HG02852 (cell line): Measurements from ENCODE around the gene D2HGDH.
"Not testable (repeated sequence)": the region's sequence is repeated elsewhere in the genome, so short reads cannot be mapped to it uniquely, and the experiment has no call there.

Experiments
- ATAC-seq: cut with Tn5 transposase; IDR thresholded peaks from one replicate; pipeline ENCODE4 v1.9.1; 2021; ENCODE audit warnings: mild to moderate bottlenecking, moderate library complexity; ENCODE audit not compliant: unreplicated experiment

Gene D2HGDH

DNA sequence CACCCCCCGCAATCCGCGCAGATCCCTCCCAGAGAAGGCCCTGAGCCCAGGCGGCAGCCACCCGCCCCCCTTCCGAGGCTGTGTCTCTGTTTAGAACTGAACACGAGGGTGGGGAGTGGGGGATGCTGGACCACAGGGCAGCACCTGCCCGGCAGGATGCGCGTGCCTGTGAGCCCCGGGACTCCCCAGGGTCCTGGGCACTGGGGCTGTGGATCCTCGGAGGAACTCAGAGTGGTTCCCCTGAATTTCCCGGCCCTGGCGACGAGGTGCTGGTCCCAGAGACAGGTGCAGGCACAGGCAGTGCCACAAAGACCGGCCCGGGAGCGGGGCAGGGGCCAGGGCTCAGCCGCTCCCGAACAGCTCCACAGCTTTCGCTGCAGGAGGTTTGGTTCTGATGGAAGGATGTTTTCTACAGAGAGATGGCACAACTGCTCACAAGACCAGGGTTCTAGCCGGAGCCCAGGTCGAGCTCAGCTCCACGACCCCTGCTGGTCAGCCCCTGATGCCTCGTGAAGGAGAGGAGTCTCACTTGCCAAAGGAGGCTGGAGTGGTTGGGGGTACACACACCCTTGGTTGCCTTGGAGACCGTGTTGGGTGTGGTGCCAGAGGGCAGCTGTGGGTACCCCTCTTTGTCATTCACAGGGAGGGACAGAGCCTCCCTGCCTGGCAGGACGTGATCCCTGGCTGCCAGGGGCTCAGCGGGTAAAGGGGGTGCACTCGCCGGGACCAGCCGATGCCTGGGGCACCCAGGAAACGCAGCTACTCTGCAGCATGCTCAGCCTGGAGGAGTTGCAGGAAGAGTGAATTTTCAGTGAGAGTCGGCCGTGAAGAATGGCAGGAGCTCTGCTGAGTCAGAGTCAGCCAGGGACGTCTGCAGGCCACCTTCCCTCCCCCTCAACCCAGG, 70.1 kb downstream of the D2HGDH start:
- ATAC-seq, result no peak

- ATAC-seq, result not testable (repeated sequence)
Observed at GRCh38 chr2:241806217-241806616, 71.8 kb downstream of the D2HGDH start.

DNA sequence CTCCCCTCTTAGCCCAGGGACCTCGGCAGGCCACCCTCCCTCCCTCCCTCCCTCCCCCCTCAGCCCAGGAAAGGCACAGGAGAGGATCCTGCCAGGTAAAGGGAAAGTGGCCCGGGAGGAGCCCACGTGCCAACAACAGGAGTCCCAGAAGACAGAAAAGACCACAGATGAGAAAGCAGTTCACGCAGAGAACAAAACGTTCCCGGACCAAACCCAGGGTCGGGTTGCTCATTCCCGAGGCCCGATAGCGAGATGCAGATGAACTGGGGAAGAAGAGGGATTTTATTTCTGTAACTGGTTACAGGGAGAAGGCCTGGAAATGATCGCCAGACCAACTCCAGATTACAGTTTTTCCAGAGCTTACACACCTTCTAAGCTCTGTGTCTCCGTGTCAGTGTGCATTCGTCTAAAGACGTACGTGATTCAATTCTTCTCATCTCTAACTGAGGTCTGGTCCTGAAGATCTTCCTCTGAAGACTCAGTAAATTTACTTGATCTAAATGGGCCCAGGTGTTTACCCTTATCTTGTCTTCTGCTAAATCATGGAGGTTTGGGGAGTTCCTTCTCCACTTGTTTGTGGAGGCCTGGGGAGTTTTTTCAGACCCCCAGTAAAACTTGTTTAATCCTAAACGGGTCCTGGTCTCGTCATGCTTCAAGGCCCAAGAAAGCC, 73.8 kb downstream of the D2HGDH start:
- ATAC-seq, result no peak

DNA sequence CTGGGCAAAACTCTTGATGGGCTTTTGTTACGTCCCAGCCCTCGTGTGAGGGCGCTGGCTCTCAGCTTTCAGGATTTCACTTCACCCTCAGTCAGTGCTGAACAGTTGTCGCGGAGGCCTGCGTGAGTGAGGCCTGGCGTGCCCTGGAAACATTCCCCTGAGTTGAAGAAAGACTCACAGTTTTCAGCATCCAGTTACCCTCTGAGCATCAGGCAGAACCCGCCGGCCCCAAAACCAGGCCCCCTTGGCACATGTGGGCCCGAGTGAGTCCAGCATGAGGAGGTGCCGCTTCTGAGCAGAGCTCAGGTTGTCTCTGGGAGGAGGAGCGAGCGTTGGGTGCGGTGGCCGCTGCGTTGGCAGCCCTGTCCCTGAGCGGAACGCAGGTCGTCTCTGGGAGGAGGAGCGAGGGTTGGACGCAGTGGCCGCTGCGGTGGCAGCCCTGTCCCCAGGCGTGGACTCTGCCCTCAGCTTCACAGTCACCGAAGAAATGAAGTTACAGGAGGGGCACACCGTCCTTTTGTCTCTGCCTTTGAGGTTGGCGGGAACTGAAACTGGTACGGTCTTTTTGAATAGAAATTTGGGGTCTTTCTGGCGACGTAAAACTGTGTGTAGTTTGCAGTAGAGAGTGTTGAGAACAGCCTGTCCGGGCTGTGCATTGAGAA, 74.4 kb downstream of the D2HGDH start, which contains the start of gene NEU4:
TSS of gene NEU4 (plus strand) at position 473 of the 662 bp plus-strand sequence. CDS start 5,292 bp downstream, outside the sequence.
- no peak for ATAC-seq

DNA sequence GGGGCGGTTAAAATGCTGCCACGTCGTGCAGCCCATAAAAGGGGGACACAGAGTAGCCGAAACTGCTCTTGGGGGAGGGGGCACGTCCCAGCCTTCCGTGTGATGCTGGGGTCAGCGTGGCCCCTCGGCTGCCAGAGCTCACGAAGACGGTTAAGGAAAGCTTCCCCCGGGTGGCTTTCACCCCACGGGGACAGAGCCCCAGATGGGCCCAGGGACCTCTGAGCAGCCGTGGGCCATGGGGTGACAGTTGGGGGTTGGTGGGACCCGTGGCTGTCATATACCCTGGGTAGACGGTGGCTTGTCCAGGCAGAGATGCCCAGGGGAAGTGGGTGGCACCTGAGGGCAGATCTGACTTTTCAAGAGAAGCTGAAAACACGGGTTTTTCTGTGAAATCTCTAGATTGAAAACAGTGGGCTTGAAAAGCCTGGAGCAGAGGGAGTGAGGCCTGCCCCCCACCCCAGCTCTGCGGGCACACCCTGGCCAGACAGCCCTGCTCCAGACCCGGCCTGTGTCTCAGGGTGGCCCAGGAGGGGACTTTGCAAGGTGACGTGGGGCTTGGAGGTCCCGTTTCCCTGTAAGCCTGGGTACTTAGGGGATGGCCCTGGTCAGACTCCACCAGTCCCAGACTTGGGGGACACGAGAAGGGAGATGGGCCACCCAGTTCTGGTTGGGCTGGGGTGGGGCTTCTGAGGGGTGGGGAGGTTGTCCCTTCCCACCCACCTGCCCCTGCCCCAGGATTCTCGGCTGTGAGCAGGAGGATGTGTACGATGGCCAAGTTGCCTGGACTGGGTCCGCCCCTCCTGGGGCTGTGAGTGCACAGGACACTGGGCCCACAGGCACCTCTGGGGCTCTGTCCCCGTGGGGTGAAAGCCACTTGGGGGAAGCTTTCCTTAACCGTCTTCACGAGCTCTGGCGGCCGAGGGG, 75.2 kb downstream of the D2HGDH start:
- no peak for ATAC-seq

DNA sequence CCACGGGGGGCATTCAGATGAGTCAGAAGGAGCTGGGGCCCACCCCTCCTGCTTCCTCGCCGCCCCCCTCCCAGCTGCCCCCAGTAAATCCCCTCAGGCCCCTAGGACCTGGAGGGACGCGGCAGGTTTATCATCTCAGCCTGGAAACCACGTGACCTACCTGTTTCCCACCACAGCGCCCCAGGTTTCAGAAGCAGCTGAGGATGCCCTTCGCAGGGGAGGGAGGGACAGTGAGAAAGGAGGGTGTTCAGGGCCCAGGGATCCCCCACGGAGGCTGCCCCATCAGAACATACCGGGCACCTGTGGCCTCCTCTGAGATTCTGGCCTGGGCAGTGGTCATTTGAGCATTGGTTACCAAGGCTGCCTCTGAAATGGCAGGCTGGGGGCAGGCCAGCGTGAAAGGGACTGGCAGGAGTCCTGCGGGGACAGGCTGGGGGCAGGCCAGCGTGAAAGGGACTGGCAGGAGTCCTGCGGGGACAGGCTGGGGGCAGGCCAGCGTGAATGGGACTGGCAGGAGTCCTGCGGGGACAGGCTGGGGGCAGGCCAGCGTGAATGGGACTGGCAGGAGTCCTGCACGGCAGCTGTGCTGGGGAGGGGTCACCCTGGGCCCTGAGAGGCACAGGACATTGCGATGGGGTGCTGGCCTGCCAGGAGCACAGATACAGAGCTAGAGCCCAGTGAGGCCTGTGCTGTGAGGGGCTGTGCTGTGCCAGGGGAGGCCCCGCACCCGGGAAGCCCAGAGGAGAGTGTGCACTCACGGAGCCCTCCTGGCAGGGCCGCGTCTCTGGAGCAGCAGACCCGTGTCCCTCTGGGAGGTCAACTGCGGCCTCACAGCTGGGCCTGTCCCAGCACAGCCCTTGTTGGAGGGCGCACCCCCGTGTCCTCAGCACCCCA, 76.1 kb downstream of the D2HGDH start:
- ATAC-seq, result no peak

GRCh38 chr2:241811201-241811951, 76.9 kb downstream of the D2HGDH start:
- ATAC-seq, result no peak

GRCh38 chr2:241811952-241812729, 77.7 kb downstream of the D2HGDH start:
- ATAC-seq, result no peak

- no peak for ATAC-seq
Observed at GRCh38 chr2:241812730-241813643, 78.6 kb downstream of the D2HGDH start.

GRCh38 chr2:241813644-241814392, 79.4 kb downstream of the D2HGDH start:
- ATAC-seq, result no peak

DNA sequence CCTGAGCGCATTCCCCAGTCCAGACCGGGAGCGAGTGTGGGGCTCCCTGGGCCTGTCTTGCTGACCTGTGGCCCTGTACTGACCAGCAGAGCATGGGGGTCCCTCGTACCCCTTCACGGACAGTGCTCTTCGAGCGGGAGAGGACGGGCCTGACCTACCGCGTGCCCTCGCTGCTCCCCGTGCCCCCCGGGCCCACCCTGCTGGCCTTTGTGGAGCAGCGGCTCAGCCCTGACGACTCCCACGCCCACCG, 79.9 kb downstream of the D2HGDH start:
- no peak for ATAC-seq

DNA sequence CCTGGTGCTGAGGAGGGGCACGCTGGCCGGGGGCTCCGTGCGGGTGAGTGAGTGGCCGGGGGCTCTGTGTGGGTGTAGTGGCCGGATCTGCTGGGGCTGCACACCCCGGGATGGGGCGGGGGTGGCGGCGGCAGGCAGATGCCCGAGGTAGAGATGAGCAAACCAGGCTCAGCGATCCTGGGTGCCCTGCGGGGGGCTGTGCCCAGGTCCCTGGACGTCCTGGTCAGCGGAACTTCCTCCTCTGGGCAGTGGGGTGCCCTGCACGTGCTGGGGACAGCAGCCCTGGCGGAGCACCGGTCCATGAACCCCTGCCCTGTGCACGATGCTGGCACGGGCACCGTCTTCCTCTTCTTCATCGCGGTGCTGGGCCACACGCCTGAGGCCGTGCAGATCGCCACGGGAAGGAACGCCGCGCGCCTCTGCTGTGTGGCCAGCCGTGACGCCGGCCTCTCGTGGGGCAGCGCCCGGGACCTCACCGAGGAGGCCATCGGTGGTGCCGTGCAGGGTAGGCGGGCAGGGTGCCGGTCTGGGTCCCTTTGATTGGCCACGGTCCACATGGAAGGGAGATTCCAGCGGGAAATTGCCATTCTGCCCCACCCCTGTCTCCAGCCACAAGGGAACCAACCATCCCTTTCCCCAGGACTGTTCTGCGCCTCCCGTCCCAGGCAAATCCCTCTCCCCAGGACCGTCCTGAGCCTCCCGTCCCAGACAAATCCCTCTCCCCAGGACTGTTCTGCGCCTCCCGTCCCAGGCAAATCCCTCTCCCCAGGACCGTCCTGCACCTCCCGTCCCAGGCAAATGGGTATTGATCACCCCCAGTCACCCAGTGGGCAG, 80.4 kb downstream of the D2HGDH start:
- no peak for ATAC-seq

DNA sequence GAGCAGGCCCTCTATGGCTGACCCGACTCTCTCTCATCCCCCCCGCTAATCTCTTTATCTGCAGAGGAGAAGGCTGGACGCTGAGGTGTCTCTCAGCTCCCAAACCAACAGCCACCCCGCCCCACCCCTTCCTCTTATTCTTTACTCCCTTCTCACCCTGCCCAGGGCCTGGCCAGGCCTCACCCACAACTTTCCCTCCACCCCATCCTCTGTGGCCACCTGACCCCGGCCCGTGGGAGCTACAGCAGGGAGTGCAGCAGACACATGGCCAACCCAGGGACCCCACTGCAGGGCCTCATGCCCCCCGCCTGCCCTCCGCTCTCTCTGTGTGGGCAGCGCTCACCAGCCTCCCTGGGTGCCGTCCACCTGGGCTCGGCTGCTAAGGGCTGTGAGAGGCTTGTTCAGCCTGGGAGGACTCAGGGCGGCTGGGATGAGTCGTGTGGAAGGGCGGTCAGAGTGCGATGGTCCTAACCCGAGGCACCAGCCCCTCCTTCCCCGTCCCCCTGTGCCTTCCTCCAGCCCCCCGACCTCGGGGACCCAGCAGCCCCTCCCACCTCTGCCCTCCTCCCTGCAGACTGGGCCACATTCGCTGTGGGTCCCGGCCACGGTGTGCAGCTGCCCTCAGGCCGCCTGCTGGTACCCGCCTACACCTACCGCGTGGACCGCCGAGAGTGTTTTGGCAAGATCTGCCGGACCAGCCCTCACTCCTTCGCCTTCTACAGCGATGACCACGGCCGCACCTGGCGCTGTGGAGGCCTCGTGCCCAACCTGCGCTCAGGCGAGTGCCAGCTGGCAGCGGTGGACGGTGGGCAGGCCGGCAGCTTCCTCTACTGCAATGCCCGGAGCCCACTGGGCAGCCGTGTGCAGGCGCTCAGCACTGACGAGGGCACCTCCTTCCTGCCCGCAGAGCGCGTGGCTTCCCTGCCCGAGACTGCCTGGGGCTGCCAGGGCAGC, 81.3 kb downstream of the D2HGDH start:
- ATAC-seq, result no peak

- no peak for ATAC-seq
Observed at GRCh38 chr2:241816431-241817121, 82.1 kb downstream of the D2HGDH start.
